H9 (cell line): ENCODE results near the gene SCGB1C1. TPM values are rescaled to one million over a fixed set of nuclear protein-coding genes. Genes with fewer than 3 reads are reported as not detected.

Experiments
- DNase-seq: peaks from one replicate; pipeline ENCODE4 v3.0.0-alpha.2; 2017
- H2AFZ ChIP-seq: one replicate; pipeline ENCODE4 v1.6.1; 2013; ENCODE audit warnings: mild to moderate bottlenecking, low read length, control low read depth, moderate library complexity
- H2AK5ac ChIP-seq: 2 replicates; pipeline ENCODE4 v1.6.1; 2013; ENCODE audit warnings: low read length, control low read depth, mixed read lengths; ENCODE audit not compliant: insufficient read length
- H2BK120ac ChIP-seq: one replicate; pipeline ENCODE4 v1.6.1; 2013; ENCODE audit warnings: low read depth, mild to moderate bottlenecking, low read length, control low read depth, inconsistent platforms; ENCODE audit not compliant: poor library complexity, severe bottlenecking
- H2BK12ac ChIP-seq: 2 replicates; pipeline ENCODE4 v1.6.1; 2013; ENCODE audit warnings: low read length, control low read depth, mixed read lengths, low read depth; ENCODE audit not compliant: insufficient read length
- H2BK15ac ChIP-seq: 2 replicates; pipeline ENCODE4 v1.6.1; 2013; ENCODE audit warnings: low read depth, low read length, control low read depth
- H2BK20ac ChIP-seq: one replicate; pipeline ENCODE4 v1.6.1; 2013; ENCODE audit warnings: low read depth, mild to moderate bottlenecking, low read length, control low read depth, inconsistent platforms; ENCODE audit not compliant: poor library complexity, severe bottlenecking
- H2BK5ac ChIP-seq: 2 replicates; pipeline ENCODE4 v1.6.1; 2013; ENCODE audit warnings: low read length, control low read depth, mixed read lengths; ENCODE audit not compliant: insufficient read length
- H3K14ac ChIP-seq: 2 replicates; pipeline ENCODE4 v1.6.1; 2013; ENCODE audit warnings: low read length, control low read depth; ENCODE audit not compliant: insufficient read depth
- H3K18ac ChIP-seq: 2 replicates; pipeline ENCODE4 v1.6.1; 2013; ENCODE audit warnings: low read depth, mild to moderate bottlenecking, mixed read lengths, low read length, control low read depth; ENCODE audit not compliant: insufficient read length
- H3K23ac ChIP-seq: 2 replicates; pipeline ENCODE4 v1.6.1; 2013; ENCODE audit warnings: low read length, control low read depth, mixed read lengths, low read depth; ENCODE audit not compliant: insufficient read length
- H3K23me2 ChIP-seq: 2 replicates; pipeline ENCODE4 v1.6.1; 2013; ENCODE audit warnings: low read depth, mild to moderate bottlenecking, mixed read lengths, low read length, control low read depth; ENCODE audit not compliant: insufficient read length, poor library complexity, severe bottlenecking
- H3K27ac ChIP-seq: 2 replicates; pipeline ENCODE4 v1.5.1; 2013; ENCODE audit warnings: low read length, control low read depth, mixed read lengths, low read depth; ENCODE audit not compliant: insufficient read length
- H3K27me3 ChIP-seq: 2 replicates; pipeline ENCODE4 v1.6.1; 2013; ENCODE audit warnings: low read length, control low read depth, inconsistent platforms; ENCODE audit not compliant: insufficient read depth
- H3K4ac ChIP-seq: 2 replicates; pipeline ENCODE4 v1.6.1; 2013; ENCODE audit warnings: low read depth, mild to moderate bottlenecking, control low read depth, inconsistent platforms, low read length, moderate library complexity
- H3K4me1 ChIP-seq: 2 replicates; pipeline ENCODE4 v1.6.1; 2013; ENCODE audit warnings: low read length, control low read depth, inconsistent platforms; ENCODE audit not compliant: insufficient read depth
- H3K4me2 ChIP-seq: 2 replicates; pipeline ENCODE4 v1.6.1; 2013; ENCODE audit warnings: low read length, control low read depth, mixed read lengths; ENCODE audit not compliant: insufficient read length, insufficient read depth
- H3K56ac ChIP-seq: 2 replicates; pipeline ENCODE4 v1.6.1; 2013; ENCODE audit warnings: low read depth, mild to moderate bottlenecking, mixed read lengths, low read length, control low read depth; ENCODE audit not compliant: insufficient read length
- H3K79me1 ChIP-seq: 2 replicates; pipeline ENCODE4 v1.6.1; 2013; ENCODE audit warnings: low read depth, mild to moderate bottlenecking, moderate library complexity, low read length, control low read depth, inconsistent platforms; ENCODE audit not compliant: insufficient read depth, poor library complexity, severe bottlenecking
- H3K79me2 ChIP-seq: 2 replicates; pipeline ENCODE4 v1.6.1; 2013; ENCODE audit warnings: low read length, control low read depth, inconsistent platforms; ENCODE audit not compliant: insufficient read depth
- H3K9ac ChIP-seq: 2 replicates; pipeline ENCODE4 v1.6.1; 2013; ENCODE audit warnings: low read length, control low read depth, mixed read lengths; ENCODE audit not compliant: insufficient read length; ENCODE audit errors: extremely low read depth
- H3K9me3 ChIP-seq: one replicate; pipeline ENCODE4 v1.6.1; 2013; ENCODE audit warnings: low read depth, low read length, inconsistent platforms; ENCODE audit not compliant: control insufficient read depth
- H3T11ph ChIP-seq: one replicate; pipeline ENCODE4 v1.6.1; 2013; ENCODE audit warnings: mild to moderate bottlenecking, low read length, control low read depth, inconsistent platforms
- H4K20me1 ChIP-seq: one replicate; pipeline ENCODE4 v1.6.1; 2013; ENCODE audit not compliant: control insufficient read depth, insufficient read length, insufficient read depth
- H4K5ac ChIP-seq: 2 replicates; pipeline ENCODE4 v1.6.1; 2013; ENCODE audit warnings: low read depth, mild to moderate bottlenecking, mixed read lengths, low read length, control low read depth; ENCODE audit not compliant: insufficient read length
- H4K8ac ChIP-seq: replicated peaks from 2 replicates; pipeline ENCODE4 v1.6.1; 2013; ENCODE audit warnings: low read length, control low read depth, mixed read lengths, low read depth; ENCODE audit not compliant: insufficient read length
- H4K91ac ChIP-seq: 2 replicates; pipeline ENCODE4 v1.6.1; 2013; ENCODE audit warnings: low read depth, mild to moderate bottlenecking, moderate library complexity, mixed read lengths, low read length, control low read depth; ENCODE audit not compliant: insufficient read length
- H3K27ac Mint-ChIP-seq, 3 experiments: 2 replicates in 2 of 3; 3 replicates in 1 of 3; pipeline ENCODE4 v1.8.0; 2020 to 2021; ENCODE audit warnings: mixed read lengths in 3 of 3, mild to moderate bottlenecking in 1 of 3, moderate library complexity in 1 of 3
- H3K27me3 Mint-ChIP-seq: 2 replicates; pipeline ENCODE4 v1.8.0; 2021; ENCODE audit warnings: low read depth, mild to moderate bottlenecking, moderate library complexity, mixed read lengths
- H3K36me3 Mint-ChIP-seq, 3 experiments: 2 replicates in 2 of 3; 3 replicates in 1 of 3; pipeline ENCODE4 v1.8.0; 2020 to 2021; ENCODE audit warnings: low read depth in 3 of 3, mixed read lengths in 3 of 3; ENCODE audit not compliant: insufficient read depth in 1 of 3
- H3K4me1 Mint-ChIP-seq, 2 experiments: 2 replicates each; pipeline ENCODE4 v1.8.0; 2020; ENCODE audit warnings: mixed read lengths in 2 of 2
- H3K4me3 Mint-ChIP-seq, 2 experiments: 2 replicates in 1 of 2; 3 replicates in 1 of 2; pipeline ENCODE4 v1.8.0; 2020 to 2021; ENCODE audit warnings: mild to moderate bottlenecking in 2 of 2, mixed read lengths in 2 of 2, moderate library complexity in 1 of 2
- H3K9me3 Mint-ChIP-seq, 2 experiments: 2 replicates in 1 of 2; 3 replicates in 1 of 2; pipeline ENCODE4 v1.8.0; 2020; ENCODE audit warnings: mild to moderate bottlenecking in 2 of 2, mixed read lengths in 2 of 2, moderate library complexity in 1 of 2
- CTCF ChIP-seq: fragments of 200-600 bp; sonication (generic); conservative IDR thresholded peaks from 3 replicates; pipeline ENCODE4 v1.8.0; 2021; ENCODE audit warnings: antibody characterized with exemption, mild to moderate bottlenecking
- WGBS: extraction: QIAGEN DNeasy Blood & Tissue Kit; methylation state at CpG from one replicate; pipeline ENCODE4 v1.1.7; 2013; ENCODE audit warnings: missing lambda C conversion rate, low lambda C conversion rate, mixed read lengths; ENCODE audit not compliant: insufficient read length; ENCODE audit errors: extremely low coverage; 5-methylcytosine and 5-hydroxymethylcytosine counted together
- total RNA-seq: library from RNA; stranded (reverse); gene quantifications from 2 replicates; pipeline ENCODE4 v1.2.1, GENCODE V29; 2021

SCGB1C1 gene
- total RNA-seq, 1 experiment from 2014 or later: not detected

DNA sequence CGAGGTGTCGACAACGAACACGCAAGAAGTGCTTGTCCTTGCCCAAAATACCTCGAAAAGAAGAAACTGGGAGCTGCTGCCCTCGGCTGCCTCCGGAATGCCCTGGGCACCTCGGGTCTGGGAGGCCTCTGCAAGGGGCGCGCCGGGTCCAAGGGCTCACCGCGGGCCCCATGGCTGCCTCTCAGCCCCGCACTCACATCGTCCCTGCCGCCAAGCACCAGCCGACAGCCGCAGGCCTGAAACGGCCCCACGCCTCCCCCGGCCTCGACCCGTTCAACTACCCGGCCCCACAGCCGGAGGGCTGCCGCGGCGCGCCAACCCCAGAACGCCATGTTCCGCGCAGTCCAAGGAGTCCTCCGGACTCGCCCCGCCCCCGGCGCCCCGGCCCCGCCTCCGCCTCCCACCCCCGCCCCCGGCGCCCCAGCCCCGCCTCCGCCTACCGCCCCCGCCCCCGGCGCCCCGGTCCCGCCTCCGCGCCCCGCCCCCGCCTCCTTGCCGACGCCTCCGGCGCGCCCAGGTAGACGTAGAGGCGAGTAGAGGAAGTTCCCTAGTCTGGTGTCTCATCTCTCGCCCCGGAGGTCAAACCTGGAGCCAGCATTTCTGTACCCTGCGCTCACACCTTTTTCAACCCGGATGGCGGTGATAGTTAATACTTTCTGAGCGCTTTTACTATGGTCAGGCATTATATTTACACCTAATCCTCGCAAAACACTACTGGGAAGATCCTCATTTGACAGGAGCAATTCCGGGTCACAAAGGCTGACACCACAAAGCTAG, 43.3 kb downstream of the SCGB1C1 start, which contains the start of gene SIRT3:
TSS of gene SIRT3 (minus strand) at position 346 of the 777 bp plus-strand sequence. CDS start at position 332, 14 bp downstream.
- Histone ChIP-seq H3K23ac (no peak within 1 kb of the TSS), H3K4ac (no peak within 1 kb of the TSS), H4K20me1 (no peaks in the 10 kb centered on the region), H2BK5ac (no peak within 1 kb of the TSS), H3K9me3 (no peaks in the 10 kb centered on the region), H3K23me2 (peaks cover 6% of the 10 kb centered on the region), H3K4me2 (peak within 1 kb of the TSS; percentile 88), H3K27ac (no peak within 1 kb of the TSS), H3K4me1 (no peaks in the 10 kb centered on the region; the same call in 1 of the 2 replicates), H4K8ac (no peak within 1 kb of the TSS), H3K18ac (no peak within 1 kb of the TSS), H4K91ac (no peak within 1 kb of the TSS), H2BK15ac (no peak within 1 kb of the TSS), H2AK5ac (no peak within 1 kb of the TSS), H3K79me1 (peaks cover 4% of the 10 kb centered on the region), H2BK20ac (no peak within 1 kb of the TSS), H3K14ac (peak within 1 kb of the TSS; percentile 58; the same call in 1 of the 2 replicates), H2BK12ac (no peak within 1 kb of the TSS), H3T11ph (no peak within 1 kb of the TSS), H2BK120ac (no peak within 1 kb of the TSS), H3K27me3 (no peaks in the 10 kb centered on the region), H2AFZ (no peak within 1 kb of the TSS), H3K56ac (no peak within 1 kb of the TSS), H3K79me2 (peaks cover 6% of the 10 kb centered on the region; the same call in 1 of the 2 replicates), H3K9ac (peak within 1 kb of the TSS; percentile 84), H4K5ac (no peak within 1 kb of the TSS)
- Mint-ChIP-seq H3K27me3 (no peaks in the 10 kb centered on the region; the same call in 1 of the 2 replicates), H3K36me3 (peaks cover 5 to 16% (median 15%) of the 10 kb centered on the region in 3 experiments; a peak in 6 of 7 replicates), H3K27ac (peak within 1 kb of the TSS; percentile 98 to 99 (median 99)), H3K4me3 (peak within 1 kb of the TSS; percentile 95 to 96), H3K9me3 (no peaks in the 10 kb centered on the region; a peak in 1 of 5 replicates), H3K4me1 (peaks cover 9 to 18% of the 10 kb centered on the region in 2 experiments)
- DNase-seq: peak; percentile 87
- WGBS: no CpG with 5 or more reads among the region's 70 CpGs
- peak; percentile 34; the same call in 2 of the 3 replicates for TF ChIP-seq CTCF
